NK-92 (cell line): ENCODE measurements around the gene ARHGAP44.

Experiments used
- DNase-seq: peaks from one replicate; lab custom pipeline; 2025; ENCODE audit not compliant: unreplicated experiment; lab: John Stamatoyannopoulos, UW

ARHGAP44 gene

GRCh38 chr17:12896180-12896785 is 107.0 kb downstream of the ARHGAP44 start:
- no peak for DNase-seq

GRCh38 chr17:12898110-12898509 is 108.8 kb downstream of the ARHGAP44 start:
- no peak for DNase-seq

- no peak for DNase-seq
These were observed 110.3 kb downstream of the ARHGAP44 start for GRCh38 chr17:12899604-12900003.

- no peak for DNase-seq
These were observed 111.2 kb downstream of the ARHGAP44 start for GRCh38 chr17:12900474-12900873.

GRCh38 chr17:12902046-12902445 is 112.7 kb downstream of the ARHGAP44 start:
- no peak for DNase-seq

GRCh38 chr17:12907477-12907876 is 118.2 kb downstream of the ARHGAP44 start:
- DNase-seq: no peak

GRCh38 chr17:12909046-12909445 is 119.7 kb downstream of the ARHGAP44 start:
- no peak for DNase-seq

- DNase-seq: no peak
These were observed 120.2 kb downstream of the ARHGAP44 start for GRCh38 chr17:12909511-12909910.

GRCh38 chr17:12911239-12911638 is 121.9 kb downstream of the ARHGAP44 start:
- DNase-seq: no peak

- no peak for DNase-seq
These were observed 128.1 kb downstream of the ARHGAP44 start for GRCh38 chr17:12917399-12917798.

GRCh38 chr17:12918142-12918541 is 128.8 kb downstream of the ARHGAP44 start:
- DNase-seq: no peak

- DNase-seq: no peak
These were observed 132.8 kb downstream of the ARHGAP44 start for GRCh38 chr17:12922120-12922519.

- DNase-seq: no peak
These were observed 135.3 kb downstream of the ARHGAP44 start for GRCh38 chr17:12924614-12925013.

- no peak for DNase-seq
These were observed 137.7 kb downstream of the ARHGAP44 start for GRCh38 chr17:12927001-12927400.

GRCh38 chr17:12927541-12928425 is 138.5 kb downstream of the ARHGAP44 start:
- DNase-seq: no peak

GRCh38 chr17:12928736-12929135 is 139.4 kb downstream of the ARHGAP44 start:
- DNase-seq: no peak

GRCh38 chr17:12936501-12936900 is 147.2 kb downstream of the ARHGAP44 start:
- no peak for DNase-seq

GRCh38 chr17:12940699-12941098 is 151.4 kb downstream of the ARHGAP44 start:
- DNase-seq: no peak

GRCh38 chr17:12947047-12947446 is 157.7 kb downstream of the ARHGAP44 start:
- no peak for DNase-seq

GRCh38 chr17:12952012-12952411 is 162.7 kb downstream of the ARHGAP44 start:
- DNase-seq: no peak

- DNase-seq: no peak
These were observed 163.9 kb downstream of the ARHGAP44 start for GRCh38 chr17:12953156-12953555.

GRCh38 chr17:12955521-12955920 is 166.2 kb downstream of the ARHGAP44 start:
- no peak for DNase-seq
